Endothelial cell of umbilical vein (primary cell): ENCODE results near the gene ETFBKMT. TPM values are rescaled to one million over a fixed set of nuclear protein-coding genes. Genes with fewer than 3 reads are reported as not detected.

Source experiments
- BruUV-seq: library from RNA; stranded (reverse); fragments of 400-500 nt; replicated peaks from 2 replicates; lab custom pipeline; 2021; lab: Mats Ljungman, UMichigan
- CTCF ChIA-PET: fragments of 300-600, 350-600 bp; sonication (Branson Sonifier 250); formaldehyde crosslinking; loops from one replicate; lab custom pipeline; 2021; ENCODE audit warnings: antibody characterized with exemption, inconsistent platforms; lab: Charles Lee
- POLR2A ChIA-PET: fragments of 300-600, 350-600 bp; sonication (Branson Sonifier 250); formaldehyde crosslinking; loops from one replicate; lab custom pipeline; 2021; ENCODE audit warnings: antibody characterized with exemption, inconsistent platforms; lab: Charles Lee
- DNase-seq: peaks from one replicate; pipeline ENCODE4 v3.0.0-alpha.2; 2011; ENCODE audit warnings: low read depth, low spot score
- FAIRE-seq: peaks from 2 replicates; lab custom pipeline; 2011; peaks lifted over from hg19 to GRCh38; lab: Jason Lieb, UNC
- H2AFZ ChIP-seq: 2 replicates; pipeline ENCODE4 v1.6.0; 2012; ENCODE audit warnings: low read depth, low read length, control low read depth, inconsistent platforms
- H3K27ac ChIP-seq: 2 replicates; pipeline ENCODE4 v1.5.1; 2011; ENCODE audit warnings: low read depth, mild to moderate bottlenecking, control low read depth, low read length, moderate library complexity; ENCODE audit not compliant: insufficient read depth
- H3K27me3 ChIP-seq, 2 experiments: 2 replicates each; pipeline versions ENCODE4 v1.6.0 to v1.6.1; 2011; ENCODE audit warnings: low read length in 2 of 2, mixed read lengths in 1 of 2; ENCODE audit not compliant: control insufficient read depth in 2 of 2, insufficient read depth in 2 of 2
- H3K36me3 ChIP-seq, 2 experiments: 2 replicates in 1 of 2; 3 replicates in 1 of 2; pipeline ENCODE4 v1.5.1; 2011; ENCODE audit warnings: low read length in 2 of 2, mild to moderate bottlenecking in 1 of 2, moderate library complexity in 1 of 2; ENCODE audit not compliant: control insufficient read depth in 2 of 2, insufficient read depth in 2 of 2; ENCODE audit errors: extremely low read depth in 1 of 2
- H3K4me1 ChIP-seq: 3 replicates; pipeline ENCODE4 v1.5.1; 2011; ENCODE audit warnings: mild to moderate bottlenecking, low read length; ENCODE audit not compliant: control insufficient read depth, insufficient read depth; ENCODE audit errors: extremely low read depth
- H3K4me2 ChIP-seq: 2 replicates; pipeline ENCODE4 v1.6.1; 2011; ENCODE audit warnings: low read length, control low read depth, mixed read lengths; ENCODE audit not compliant: insufficient read depth
- H3K4me3 ChIP-seq, 3 experiments: fragments of 200-600 bp in 1 of 3; sonication (generic), shearing (Covaris generic) in 1 of 3; replicated peaks in 1 of 3; 2 replicates each; pipeline ENCODE4 v1.5.1; 2011 to 2016; ENCODE audit warnings: control low read depth in 3 of 3, low read length in 3 of 3, mild to moderate bottlenecking in 2 of 3, inconsistent platforms in 1 of 3, low read depth in 1 of 3, moderate library complexity in 1 of 3; ENCODE audit not compliant: insufficient read depth in 1 of 3
- H3K79me2 ChIP-seq: 2 replicates; pipeline ENCODE4 v1.6.0; 2012; ENCODE audit warnings: low read length, inconsistent platforms; ENCODE audit not compliant: control insufficient read depth, insufficient read depth
- H3K9ac ChIP-seq: replicated peaks from 2 replicates; pipeline ENCODE3; 2011; ENCODE audit warnings: low read length, control low read depth; ENCODE audit not compliant: insufficient read depth; ENCODE audit errors: extremely low read depth
- H3K9me1 ChIP-seq: replicated peaks from 3 replicates; pipeline ENCODE4 v1.6.0; 2011; ENCODE audit warnings: mild to moderate bottlenecking, low read length; ENCODE audit not compliant: control insufficient read depth, insufficient read depth; ENCODE audit errors: extremely low read depth
- H3K9me3 ChIP-seq: replicated peaks from 2 replicates; pipeline ENCODE4 v1.5.1; 2012; ENCODE audit warnings: low read length, inconsistent platforms; ENCODE audit not compliant: control insufficient read depth, insufficient read depth
- H4K20me1 ChIP-seq: replicated peaks from 2 replicates; pipeline ENCODE3; 2011; ENCODE audit warnings: mild to moderate bottlenecking, low read length; ENCODE audit not compliant: control insufficient read depth, insufficient read depth; ENCODE audit errors: extremely low read depth
- CTCF ChIP-seq, 2 donors: IDR thresholded peaks; 1 replicate in 1 of 2; 2 replicates in 1 of 2; pipeline ENCODE4 v1.5.1; 2011; ENCODE audit warnings: low read length in 2 of 2, mild to moderate bottlenecking in 2 of 2, moderate library complexity in 2 of 2, control low read depth in 1 of 2, inconsistent platforms in 1 of 2, low read depth in 1 of 2; ENCODE audit not compliant: insufficient read depth in 1 of 2; ENCODE audit errors: extremely low read depth in 1 of 2
- EZH2 ChIP-seq: IDR thresholded peaks from 2 replicates; pipeline ENCODE4 v1.6.1; 2012; ENCODE audit warnings: borderline replicate concordance, low read depth, mild to moderate bottlenecking, moderate library complexity, low read length, inconsistent platforms; ENCODE audit not compliant: severe bottlenecking
- FOS ChIP-seq: IDR thresholded peaks from 2 replicates; pipeline ENCODE4 v1.6.1; 2011; ENCODE audit warnings: mild to moderate bottlenecking, low read length, moderate library complexity, borderline replicate concordance; ENCODE audit not compliant: insufficient read depth
- GATA2 ChIP-seq: IDR thresholded peaks from 2 replicates; pipeline ENCODE4 v1.7.0; 2011; ENCODE audit warnings: low read depth, mild to moderate bottlenecking, moderate library complexity, mixed read lengths, low read length; ENCODE audit not compliant: insufficient read length, insufficient read depth
- JUN ChIP-seq: IDR thresholded peaks from 2 replicates; pipeline ENCODE4 v1.6.1; 2011; ENCODE audit warnings: borderline replicate concordance, low read depth; ENCODE audit not compliant: insufficient read length, insufficient read depth
- MAX ChIP-seq: IDR thresholded peaks from 2 replicates; pipeline ENCODE4 v1.6.1; 2011; ENCODE audit not compliant: insufficient read depth, insufficient read length
- MYC ChIP-seq: IDR thresholded peaks from one replicate; pipeline ENCODE4 v1.6.1; 2011; ENCODE audit warnings: mild to moderate bottlenecking, low read depth, low read length
- POLR2A ChIP-seq: IDR thresholded peaks from 2 replicates; pipeline ENCODE4 v1.6.1; 2012; ENCODE audit warnings: low read depth, mild to moderate bottlenecking, control low read depth, low read length
- POLR2AphosphoS5 ChIP-seq: IDR thresholded peaks from 2 replicates; pipeline ENCODE4 v1.6.1; 2012; ENCODE audit warnings: low read depth, mild to moderate bottlenecking, control low read depth, low read length, moderate library complexity; ENCODE audit not compliant: insufficient read depth
- dilution Hi-C: fragments of 300-500 bp; cut with MboI; formaldehyde crosslinking; loops from one replicate; pipeline ENCODE4 v1.15.0; 2019; ENCODE audit warnings: low sequenced_read_pairs; ENCODE audit not compliant: extremely low pct_ligation_motif_present
- intact Hi-C: fragments of 100-400 bp; cut with micrococcal nuclease; formaldehyde crosslinking; loops from one replicate; pipeline ENCODE4 v1.10.0; 2022
- polyA plus RNA-seq, 4 experiments: library from polyadenylated mRNA; depleted of rRNA in 3 of 4; stranded (reverse) in 3 of 4; unstranded in 1 of 4; fragments of >200 nt; gene quantifications; 2 replicates each; pipeline versions ENCODE4 v1.2.1 to v1.2.3, GENCODE V29; 2011 to 2012; ENCODE audit warnings: missing spikeins in 1 of 4
- total RNA-seq: library from RNA; stranded (reverse); gene quantifications from 2 replicates; pipeline ENCODE4 v1.2.3, GENCODE V29; 2021

The ETFBKMT gene
- total and polyA plus RNA-seq, 2 donors (not counting 3 experiments of a cell fraction or from before 2014, with no cell fraction given): 1.4 to 3.1 TPM

- Histone ChIP-seq H4K20me1 (no peaks in the 10 kb centered on the region), H3K4me2 (no peak overlapping the region), H3K27ac (no peak overlapping the region), H3K36me3 (no peaks in the 10 kb centered on the region), H3K79me2 (no peaks in the 10 kb centered on the region), H3K9ac (no peak overlapping the region), H3K9me1 (no peaks in the 10 kb centered on the region), H3K4me3 (no peak overlapping the region), H3K27me3 (no peaks in the 10 kb centered on the region), H2AFZ (no peak overlapping the region), H3K4me1 (peaks cover 4% of the 10 kb centered on the region), H3K9me3 (no peaks in the 10 kb centered on the region)
- no TSS peak for BruUV-seq
- TF ChIP-seq EZH2 (no peak), MYC (no peak)
- intact Hi-C loops: no loop called here
- dilution Hi-C loops: no loop called here
- no peak for DNase-seq
- POLR2A ChIA-PET: no interaction called here
- CTCF ChIA-PET: interaction anchor here (1.2 to 1.6 kb wide), 2 partner anchors 9 to 260 kb away, joined by 3 to 8 read pairs; no protein-coding TSS in a partner anchor
- FAIRE-seq: no peak
Observed at GRCh38 chr12:31662176-31662849, 2.8 kb downstream of the ETFBKMT start.

GRCh38 chr12:31663576-31663975 is 4.1 kb downstream of the ETFBKMT start:
- CTCF ChIA-PET: no interaction called here
- TF ChIP-seq MYC: no peak
- no peak for TF ChIP-seq GATA2
- TF ChIP-seq POLR2AphosphoS5: no peak
- TF ChIP-seq FOS: no peak
- no peak for TF ChIP-seq JUN
- no peak for TF ChIP-seq CTCF (IDR thresholded peaks at IDR 0.05; ENCODE audit: extremely low read depth in 1 of 2, insufficient read depth in 1 of 2, low read depth in 1 of 2, low read length in 2 of 2)
- TF ChIP-seq POLR2A: no peak
- no peak for TF ChIP-seq EZH2
- TF ChIP-seq MAX: no peak
- no TSS peak for BruUV-seq

More at GRCh38 chr12:31663576-31663975, 4.1 kb downstream of the ETFBKMT start:
- no peak overlapping the region for H3K9ac ChIP-seq
- H3K4me3 ChIP-seq: no peak overlapping the region
- H3K36me3 ChIP-seq: no peaks in the 10 kb centered on the region
- H2AFZ ChIP-seq: no peak overlapping the region
- no peaks in the 10 kb centered on the region for H3K27me3 ChIP-seq
- POLR2A ChIA-PET: interaction anchor here (0.6 kb wide), 1 partner anchor 58 kb away, joined by 5 read pairs; no protein-coding TSS in a partner anchor
- no peak overlapping the region for H3K27ac ChIP-seq
- H4K20me1 ChIP-seq: no peaks in the 10 kb centered on the region
- H3K79me2 ChIP-seq: no peaks in the 10 kb centered on the region
- dilution Hi-C loops (no loop called here), intact Hi-C loops (no loop called here)
- H3K4me1 ChIP-seq: peaks cover under 1% of the 10 kb centered on the region
- H3K9me3 ChIP-seq: no peaks in the 10 kb centered on the region
- DNase-seq (no peak), FAIRE-seq (no peak)
- no peak overlapping the region for H3K4me2 ChIP-seq
- H3K9me1 ChIP-seq: no peaks in the 10 kb centered on the region
